ENCODE results near the gene MTG2.

MTG2 gene

GRCh38 chr20:62139636-62140035, 43.2 kb upstream of the MTG2 start:
- no peak for DNase-seq (ENCODE audit: low read depth)
- no peak for TF ChIP-seq CTCF (IDR thresholded peaks at IDR 0.05; ENCODE audit: low read depth, low read length)
- no peak for TF ChIP-seq MYC (IDR thresholded peaks at IDR 0.05; ENCODE audit: low read depth, low read length)
- no peak for TF ChIP-seq POLR2A (IDR thresholded peaks at IDR 0.05; ENCODE audit: extremely low read depth, insufficient read length)
- no peak for TF ChIP-seq MAX (IDR thresholded peaks at IDR 0.05; ENCODE audit: low read depth, low read length)
- H3K4me3 ChIP-seq (ENCODE audit: low read depth, low read length): no peak overlapping the region

GRCh38 chr20:62141043-62141396, 41.8 kb upstream of the MTG2 start:
- TF ChIP-seq MAX (IDR thresholded peaks at IDR 0.05; ENCODE audit: low read depth, low read length) (no peak), MYC (IDR thresholded peaks at IDR 0.05; ENCODE audit: low read depth, low read length) (no peak), POLR2A (IDR thresholded peaks at IDR 0.05; ENCODE audit: extremely low read depth, insufficient read length) (no peak), CTCF (IDR thresholded peaks at IDR 0.05; ENCODE audit: low read depth, low read length) (no peak)
- DNase-seq (ENCODE audit: low read depth): no peak
- H3K4me3 ChIP-seq (ENCODE audit: low read depth, low read length): peak overlapping the region; percentile 18

DNA sequence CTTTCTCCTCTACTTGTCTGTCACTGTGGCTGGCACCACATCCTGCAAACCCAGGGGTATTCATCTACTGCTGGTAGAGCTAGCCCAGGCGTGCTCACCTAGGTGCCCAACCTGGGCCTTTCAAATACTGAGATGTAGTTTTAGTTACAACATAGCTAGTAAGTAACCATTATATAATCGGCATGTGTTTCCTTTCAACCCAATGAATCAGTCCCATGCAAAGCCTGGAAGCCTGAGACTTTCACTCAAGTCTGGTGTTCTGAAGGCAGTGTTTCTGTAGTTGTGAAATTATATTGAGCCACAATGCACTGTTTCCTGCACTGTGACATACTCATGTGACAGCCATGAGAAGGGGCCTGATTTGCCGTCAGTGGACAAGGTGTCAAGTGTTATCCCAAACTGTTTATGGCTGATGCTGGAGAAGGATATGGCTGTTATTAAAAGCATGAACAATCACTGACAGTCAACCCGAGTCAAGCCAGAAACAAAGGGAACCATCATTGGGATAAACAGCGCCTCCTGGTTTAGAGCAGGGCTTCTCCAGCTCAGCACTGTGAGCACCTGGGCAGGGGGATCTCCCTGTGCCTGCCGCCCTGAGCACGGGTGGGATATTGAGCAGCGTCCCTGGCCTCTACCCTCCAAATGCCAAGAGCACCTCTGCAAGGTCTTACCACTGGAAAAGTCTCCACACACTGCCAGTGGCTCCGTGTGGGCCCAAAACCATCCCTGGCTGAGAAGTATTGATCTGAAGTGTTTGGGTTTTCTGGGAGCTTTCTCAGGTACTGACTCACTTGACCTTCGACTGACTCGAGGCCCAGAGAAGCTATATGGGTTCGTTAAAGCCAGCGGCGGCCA, 41.2 kb upstream of the MTG2 start:
- TF ChIP-seq CTCF (IDR thresholded peaks at IDR 0.05; ENCODE audit: low read depth, low read length) (peak; percentile 46), MAX (IDR thresholded peaks at IDR 0.05; ENCODE audit: low read depth, low read length) (peak; percentile 28), POLR2A (IDR thresholded peaks at IDR 0.05; ENCODE audit: extremely low read depth, insufficient read length) (no peak)
- DNase-seq (ENCODE audit: low read depth): peak; percentile 55
- peak overlapping the region; percentile 90 for H3K4me3 ChIP-seq (ENCODE audit: low read depth, low read length)

DNA sequence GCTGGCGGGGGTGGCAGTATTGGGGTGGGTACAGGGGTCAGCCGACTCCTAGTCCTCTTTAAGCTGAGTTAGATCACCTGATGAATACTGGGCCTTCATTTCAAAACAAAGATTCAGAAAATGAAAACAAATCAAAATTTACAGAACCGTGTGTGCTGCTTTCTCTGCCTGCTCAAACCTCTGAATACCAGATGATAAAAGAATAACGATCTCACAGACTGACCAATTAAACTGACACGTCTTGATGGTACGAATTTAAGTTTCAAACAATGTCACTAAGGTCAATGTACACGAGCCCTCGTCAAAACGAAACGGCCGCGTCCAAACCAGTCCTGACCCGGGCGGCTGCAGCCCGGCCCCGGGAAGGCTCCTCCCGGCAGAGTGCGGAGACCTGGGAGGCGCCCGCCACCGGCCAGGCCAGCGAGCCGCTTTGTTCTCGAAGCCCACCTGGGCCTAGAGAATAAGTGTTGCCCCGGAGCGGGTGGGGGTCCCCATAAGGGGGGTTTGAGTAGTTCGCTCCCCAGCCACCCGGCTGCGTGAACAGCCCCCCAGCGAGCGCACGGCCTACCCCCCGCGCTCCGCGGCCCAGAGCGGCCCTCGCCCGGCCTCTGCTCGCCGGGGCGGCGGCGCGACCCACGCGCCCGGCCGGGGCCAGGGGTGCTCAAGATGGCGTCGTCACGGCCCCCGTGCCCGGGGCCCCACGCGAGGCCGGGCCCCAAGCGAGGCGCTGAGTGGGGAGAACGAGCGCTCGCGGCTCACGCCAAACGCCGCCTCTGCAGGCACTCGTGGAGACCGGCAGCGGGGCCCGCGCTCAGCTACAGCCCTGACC, 40.4 kb upstream of the MTG2 start:
- DNase-seq (ENCODE audit: low read depth): peak; percentile 36
- peak overlapping the region; percentile 90 for H3K4me3 ChIP-seq (ENCODE audit: low read depth, low read length)
- TF ChIP-seq MYC (IDR thresholded peaks at IDR 0.05; ENCODE audit: low read depth, low read length) (no peak; the same call in 1 of the 2 replicates), POLR2A (IDR thresholded peaks at IDR 0.05; ENCODE audit: extremely low read depth, insufficient read length) (no peak), CTCF (IDR thresholded peaks at IDR 0.05; ENCODE audit: low read depth, low read length) (no peak), MAX (IDR thresholded peaks at IDR 0.05; ENCODE audit: low read depth, low read length) (no peak)

DNA sequence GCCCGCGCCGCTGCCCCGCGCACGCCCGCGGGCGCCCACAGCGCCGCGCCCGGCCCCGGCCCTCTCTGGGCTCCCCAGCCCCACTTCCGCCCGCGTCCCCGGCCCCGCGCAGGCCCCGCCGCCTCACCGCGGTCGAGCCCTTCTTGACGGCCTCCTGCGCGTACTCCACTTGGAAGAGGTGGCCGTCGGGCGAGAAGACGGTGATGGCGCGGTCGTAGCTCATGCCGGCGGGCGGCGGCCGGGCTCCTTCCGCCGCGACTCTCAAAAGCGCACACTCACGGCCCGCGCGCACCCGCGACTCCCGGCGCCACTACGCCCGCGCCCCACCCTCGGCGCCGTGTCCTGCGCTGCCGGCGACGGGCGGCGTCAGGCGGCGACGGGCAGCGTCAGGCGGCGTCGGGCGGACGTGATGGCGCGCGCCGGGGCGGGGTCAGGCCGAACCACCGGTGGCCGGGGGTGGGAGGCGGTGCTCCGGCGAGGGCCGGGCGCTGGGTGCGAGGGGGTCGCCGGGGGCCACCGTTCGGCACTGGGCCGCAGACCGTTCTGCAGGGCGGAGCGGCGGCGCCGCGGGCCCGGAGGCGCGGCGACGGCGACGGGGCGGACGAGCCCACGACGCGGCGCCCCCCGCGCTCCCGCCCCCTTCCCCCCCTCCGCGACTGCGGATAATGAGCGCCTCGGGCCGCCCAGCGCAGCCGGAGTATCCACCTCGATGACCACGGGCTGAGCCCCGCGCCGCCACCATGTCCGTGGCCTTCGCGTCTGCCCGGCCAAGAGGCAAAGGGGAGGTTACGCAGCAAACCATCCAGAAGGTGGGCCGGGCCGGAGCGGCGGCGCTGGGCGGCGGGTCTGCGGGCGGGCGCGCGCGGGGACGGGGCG, 39.5 kb upstream of the MTG2 start, which contains the start of the genes PSMA7 and SS18L1:
Gene PSMA7 (minus strand): TSS at position 314 of the 876 bp plus-strand sequence. CDS start 91 bp downstream, at position 223.
Gene SS18L1 (plus strand): TSS at position 689 of the 876 bp plus-strand sequence. CDS start 52 bp downstream, at position 741.
- H3K4me3 ChIP-seq (ENCODE audit: low read depth, low read length): peak within 1 kb of the TSS; percentile 90
- peak; percentile 94 for DNase-seq (ENCODE audit: low read depth)
- TF ChIP-seq MAX (IDR thresholded peaks at IDR 0.05; ENCODE audit: low read depth, low read length): peak; percentile 57
- TF ChIP-seq MYC (IDR thresholded peaks at IDR 0.05; ENCODE audit: low read depth, low read length): 0 out of 2 replicates have a peak, but pooled peaks have one; percentile 34
- TF ChIP-seq CTCF (IDR thresholded peaks at IDR 0.05; ENCODE audit: low read depth, low read length): no peak
- TF ChIP-seq POLR2A (IDR thresholded peaks at IDR 0.05; ENCODE audit: extremely low read depth, insufficient read length): peak; percentile 63

All from NB4 (cell line).